ENCODE measurements around the gene PSMD2.
A peak's percentile ranks its signal among the peaks of the same experiment; 100 is the strongest.
"Not testable (repeated sequence)": the region's sequence is repeated elsewhere in the genome, so short reads cannot be mapped to it uniquely, and the experiment has no call there.

PSMD2 gene

DNA sequence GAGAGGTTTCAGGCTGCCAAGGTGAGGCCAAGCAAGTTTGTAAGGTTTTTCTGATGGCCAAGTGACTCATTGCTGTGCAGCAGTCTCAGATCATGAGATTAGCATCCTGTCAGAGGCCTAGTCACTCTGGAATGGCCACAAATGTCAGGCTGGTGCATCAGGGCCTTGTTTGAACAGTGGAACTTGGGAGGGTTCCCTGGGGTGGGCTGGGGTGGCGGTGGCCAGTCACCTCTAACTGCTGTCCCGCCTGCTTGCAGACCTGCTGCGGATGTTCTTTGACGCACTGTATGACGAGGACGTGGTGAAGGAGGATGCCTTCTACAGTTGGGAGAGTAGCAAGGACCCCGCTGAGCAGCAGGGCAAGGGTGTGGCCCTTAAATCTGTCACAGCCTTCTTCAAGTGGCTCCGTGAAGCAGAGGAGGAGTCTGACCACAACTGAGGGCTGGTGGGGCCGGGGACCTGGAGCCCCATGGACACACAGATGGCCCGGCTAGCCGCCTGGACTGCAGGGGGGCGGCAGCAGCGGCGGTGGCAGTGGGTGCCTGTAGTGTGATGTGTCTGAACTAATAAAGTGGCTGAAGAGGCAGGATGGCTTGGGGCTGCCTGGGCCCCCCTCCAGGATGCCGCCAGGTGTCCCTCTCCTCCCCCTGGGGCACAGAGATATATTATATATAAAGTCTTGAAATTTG lies 35.6 kb downstream of the PSMD2 start:
- TF ChIP-seq GATA1 (IDR thresholded peaks at IDR 0.05; ENCODE audit: low read depth, low read length) (no peak), POLR2A (IDR thresholded peaks at IDR 0.05; ENCODE audit: low read length) (no peak)
- DNase-seq, result peak; percentile 71 to 81

DNA sequence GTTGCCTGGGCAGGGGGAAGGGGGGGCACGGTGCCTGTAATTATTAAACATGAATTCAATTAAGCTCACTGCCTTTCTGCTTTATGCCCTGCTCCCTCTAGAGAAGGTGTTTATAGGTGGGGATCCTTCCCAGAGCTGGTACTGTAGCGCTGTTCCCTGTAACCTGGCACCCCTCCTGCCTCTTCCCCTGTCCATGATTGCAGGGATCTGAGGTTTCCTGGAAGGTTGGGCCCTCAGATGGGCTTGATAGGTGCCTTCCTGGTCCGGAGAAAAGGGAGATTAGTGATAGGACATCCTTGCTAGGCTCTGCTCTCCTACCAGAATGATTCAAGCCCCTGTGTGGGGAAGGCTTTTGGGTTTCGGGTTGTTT lies 36.2 kb downstream of the PSMD2 start:
- DNase-seq, result no peak

DNA sequence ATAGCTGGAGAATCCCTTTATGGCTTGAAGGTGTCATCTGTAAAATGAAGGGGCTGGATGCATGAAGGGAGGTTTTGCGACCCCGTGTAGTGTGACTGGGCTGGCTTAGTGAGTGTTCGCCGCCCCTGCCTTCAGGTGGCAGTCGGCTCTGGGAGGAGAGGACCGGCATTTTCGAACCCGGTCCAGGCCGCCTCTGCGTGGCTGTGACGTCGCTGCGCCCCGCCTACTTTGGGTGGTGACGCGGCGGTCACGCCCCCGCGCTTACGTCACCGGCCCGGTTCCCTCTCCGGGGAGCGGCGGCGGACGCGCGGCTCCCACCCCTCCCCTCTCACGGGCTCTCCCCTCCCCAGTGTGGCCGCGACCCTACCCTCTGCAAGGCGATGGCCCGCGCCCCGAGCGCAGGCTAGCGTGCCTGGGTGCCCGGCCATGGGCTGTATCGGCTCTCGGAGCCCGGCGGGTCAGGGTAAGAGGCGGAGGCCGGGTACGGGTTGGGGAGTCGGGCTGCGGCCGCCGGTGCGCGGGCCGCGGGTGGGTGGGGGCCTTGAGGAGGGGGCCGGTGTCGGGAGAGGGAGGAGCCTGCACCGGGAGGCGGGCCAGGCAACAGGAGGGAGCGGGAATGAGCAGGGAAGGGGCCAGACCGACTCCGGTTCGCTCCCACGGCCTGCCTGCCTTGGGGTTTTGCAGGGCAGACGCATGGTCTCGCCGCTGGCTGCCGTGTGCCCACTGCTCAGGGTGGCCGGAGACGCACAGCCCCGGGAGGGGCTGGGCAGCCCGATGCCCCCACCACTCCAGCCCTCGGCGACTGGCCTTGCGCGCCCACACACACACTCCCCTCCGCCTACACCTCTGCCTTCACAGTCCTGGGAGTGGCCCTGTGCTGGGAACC lies 36.9 kb downstream of the PSMD2 start:
- peak; percentile 89 to 95 for DNase-seq
- TF ChIP-seq GATA1 (IDR thresholded peaks at IDR 0.05; ENCODE audit: low read depth, low read length), result no peak
- TF ChIP-seq POLR2A (IDR thresholded peaks at IDR 0.05; ENCODE audit: low read length), result peak; percentile 76

More for the DNA sequence above, 36.2 kb downstream of the PSMD2 start:
- TF ChIP-seq GATA1 (IDR thresholded peaks at IDR 0.05; ENCODE audit: low read depth, low read length) (no peak), POLR2A (IDR thresholded peaks at IDR 0.05; ENCODE audit: low read length) (no peak)

DNA sequence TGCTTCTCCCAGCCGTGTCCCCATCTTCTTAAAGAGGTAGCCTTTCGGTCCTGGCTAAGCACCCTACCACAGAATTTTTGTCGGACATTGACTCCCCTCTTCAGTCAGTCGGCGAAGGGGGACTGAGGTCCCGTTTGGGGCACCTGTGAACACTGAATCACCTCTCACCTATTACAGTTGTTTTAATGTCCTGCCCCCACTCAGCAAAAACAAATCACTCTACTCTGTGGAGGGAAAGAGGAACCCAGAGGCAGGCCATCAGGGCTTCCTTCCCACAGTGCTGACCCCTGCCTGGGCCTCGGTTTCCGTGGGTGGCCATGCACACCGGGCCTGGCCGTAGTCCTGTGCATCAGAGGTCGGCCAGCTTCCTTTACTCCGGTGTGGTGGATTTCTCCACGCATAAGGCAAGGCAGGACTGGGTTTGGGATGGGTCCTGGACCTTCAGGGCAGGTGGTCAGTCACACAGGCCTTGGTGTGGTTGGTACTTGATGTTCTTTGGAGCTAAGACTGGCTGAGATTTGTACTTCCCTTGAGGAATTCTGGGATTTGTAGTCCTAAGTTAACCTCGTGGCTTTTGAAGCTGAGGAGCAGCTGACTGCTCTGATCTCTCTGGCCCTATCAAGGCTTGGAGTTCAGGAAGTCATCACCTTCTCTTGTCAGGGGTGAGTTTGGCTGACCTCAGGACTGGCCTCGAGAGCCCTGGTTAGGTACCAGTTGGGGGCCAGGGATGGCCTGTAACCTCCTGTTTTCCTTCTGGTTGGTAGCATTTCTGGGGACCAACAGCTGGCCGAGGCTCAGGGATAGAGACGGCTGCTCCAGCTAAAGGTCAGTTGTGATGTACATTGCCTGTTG lies 37.7 kb downstream of the PSMD2 start:
- DNase-seq, result peak; percentile 37 to 54
- TF ChIP-seq POLR2A (IDR thresholded peaks at IDR 0.05; ENCODE audit: low read length) (no peak), GATA1 (IDR thresholded peaks at IDR 0.05; ENCODE audit: low read depth, low read length) (no peak)

DNA sequence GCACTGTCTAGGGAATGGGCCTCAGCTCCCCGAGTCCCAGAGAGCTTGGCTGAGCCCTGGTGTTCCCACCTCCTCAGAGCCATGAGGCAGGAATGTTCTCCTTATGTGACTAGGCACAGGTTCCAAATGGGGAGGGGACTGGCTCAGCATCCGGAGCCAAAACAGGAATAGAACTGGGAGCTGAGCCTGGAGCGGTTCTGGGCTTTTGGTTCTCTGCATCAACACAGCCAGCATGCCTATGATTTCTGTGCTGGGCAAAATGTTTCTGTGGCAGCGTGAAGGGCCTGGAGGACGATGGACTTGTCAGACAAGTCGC lies 38.3 kb downstream of the PSMD2 start, which contains the start of gene FAM131A:
TSS of gene FAM131A (plus strand) at position 202 of the 316 bp plus-strand sequence. CDS start at position 233, 31 bp downstream.
- DNase-seq, result no peak
- TF ChIP-seq GATA1 (IDR thresholded peaks at IDR 0.05; ENCODE audit: low read depth, low read length) (no peak), POLR2A (IDR thresholded peaks at IDR 0.05; ENCODE audit: low read length) (no peak)

DNA sequence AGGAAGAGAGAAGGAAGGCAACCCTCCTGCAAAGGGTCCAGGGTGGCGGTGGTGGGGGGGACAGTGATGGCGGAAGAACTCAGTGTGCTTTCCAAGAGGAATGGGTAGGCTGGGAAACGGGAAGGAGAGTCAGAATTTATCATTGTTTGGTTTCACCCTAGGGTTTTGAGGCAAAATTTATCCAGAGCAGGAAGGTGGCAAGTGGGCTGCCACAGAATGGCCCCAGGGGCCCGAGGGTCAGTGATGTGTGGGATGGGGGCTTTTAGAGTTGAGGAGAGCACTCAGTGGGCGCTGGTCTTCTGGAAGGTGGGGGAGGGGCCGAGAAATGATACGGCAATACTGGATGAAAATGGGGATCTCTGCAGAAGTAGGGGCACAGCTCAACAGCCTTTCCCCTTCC lies 38.9 kb downstream of the PSMD2 start:
- TF ChIP-seq POLR2A (IDR thresholded peaks at IDR 0.05; ENCODE audit: low read length) (no peak), GATA1 (IDR thresholded peaks at IDR 0.05; ENCODE audit: low read depth, low read length) (no peak)
- DNase-seq, result no peak

DNA sequence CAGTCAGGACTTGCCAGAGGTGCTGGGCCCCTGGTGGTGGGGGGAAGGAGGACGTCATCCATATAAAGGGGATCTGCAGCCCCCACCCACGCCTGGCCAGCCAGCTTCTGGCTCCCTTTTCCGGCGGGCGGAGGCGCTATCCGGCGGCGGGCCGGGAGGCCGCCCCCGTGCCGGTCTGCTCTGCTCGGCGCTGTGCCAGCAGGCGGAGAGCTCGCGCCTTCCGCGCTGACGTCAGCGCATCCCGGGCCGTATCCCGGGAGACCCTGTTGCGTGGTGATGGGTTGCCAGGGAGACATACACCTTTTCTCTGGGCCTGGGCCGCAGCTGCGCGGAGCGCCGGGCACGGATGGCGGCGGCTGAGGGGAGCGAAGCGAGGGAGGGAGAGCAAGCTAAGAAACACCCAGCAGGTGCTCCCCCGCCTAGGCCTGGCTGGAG lies 39.5 kb downstream of the PSMD2 start:
- peak; percentile 28 to 66 for DNase-seq
- TF ChIP-seq POLR2A (IDR thresholded peaks at IDR 0.05; ENCODE audit: low read length) (no peak), GATA1 (IDR thresholded peaks at IDR 0.05; ENCODE audit: low read depth, low read length) (no peak)

DNA sequence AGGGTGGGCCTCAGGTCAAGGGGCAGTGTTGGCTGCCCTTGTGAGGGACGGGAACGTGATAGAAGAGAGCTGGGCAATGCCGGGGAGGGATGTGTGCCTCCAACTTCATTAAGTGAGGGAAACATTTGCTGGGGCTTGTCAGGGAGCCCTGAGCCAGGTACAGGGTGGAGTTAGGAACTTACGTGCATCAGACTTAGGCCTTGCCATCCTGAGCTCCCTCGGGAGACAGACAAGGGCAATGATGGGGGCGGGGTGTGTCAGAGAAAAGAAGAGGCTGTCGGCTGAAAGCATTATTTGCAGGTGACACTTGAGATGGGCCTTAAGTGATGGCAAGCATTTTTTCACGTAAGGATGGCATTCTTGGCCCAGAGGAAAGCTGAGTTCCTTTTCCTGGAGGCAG lies 40.0 kb downstream of the PSMD2 start:
- no peak for DNase-seq
- TF ChIP-seq POLR2A (IDR thresholded peaks at IDR 0.05; ENCODE audit: low read length), result no peak
- TF ChIP-seq GATA1 (IDR thresholded peaks at IDR 0.05; ENCODE audit: low read depth, low read length), result no peak

DNA sequence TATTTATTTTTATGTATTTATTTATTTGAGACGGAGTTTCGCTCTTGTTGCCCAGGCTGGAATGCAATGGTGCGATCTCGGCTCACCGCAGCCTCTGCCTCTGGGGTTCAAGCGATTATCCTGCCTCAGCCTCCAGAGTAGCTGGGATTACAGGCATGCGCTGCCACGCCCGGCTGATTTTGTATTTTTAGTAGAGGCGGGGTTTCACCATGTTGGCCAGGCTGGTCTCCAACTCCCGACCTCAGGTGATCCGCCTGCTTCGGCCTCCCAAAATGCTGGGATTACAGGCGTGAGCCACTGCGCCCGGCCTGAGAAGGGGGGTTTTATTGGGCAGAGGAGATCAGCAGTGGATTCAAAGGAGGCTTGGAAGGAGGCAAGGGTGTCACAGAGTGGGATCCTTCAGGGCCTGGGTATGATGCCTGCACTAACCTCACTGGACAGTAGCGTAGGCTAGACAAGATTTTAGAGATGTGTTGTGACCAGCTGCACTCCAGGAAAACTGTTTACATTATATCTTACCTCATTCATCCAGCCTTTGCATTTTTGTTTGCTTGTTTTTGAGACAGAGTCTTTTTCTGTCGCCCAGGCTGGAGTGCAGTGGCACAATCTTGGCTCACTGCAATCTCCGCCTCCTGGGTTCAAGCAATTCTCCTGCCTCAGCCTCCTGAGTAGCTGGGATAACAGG lies 40.6 kb downstream of the PSMD2 start:
- DNase-seq, result not testable (repeated sequence)

DNA sequence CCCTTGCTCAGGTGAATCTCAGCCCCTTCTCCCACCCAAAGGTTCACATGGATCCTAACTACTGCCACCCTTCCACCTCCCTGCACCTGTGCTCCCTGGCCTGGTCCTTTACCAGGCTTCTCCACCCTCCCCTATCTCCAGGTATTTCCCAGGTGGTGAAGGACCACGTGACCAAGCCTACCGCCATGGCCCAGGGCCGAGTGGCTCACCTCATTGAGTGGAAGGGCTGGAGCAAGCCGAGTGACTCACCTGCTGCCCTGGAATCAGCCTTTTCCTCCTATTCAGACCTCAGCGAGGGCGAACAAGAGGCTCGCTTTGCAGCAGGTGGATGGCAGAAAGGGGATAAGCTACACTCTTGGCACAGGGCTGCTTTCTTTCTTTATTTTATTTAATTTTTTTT lies 42.9 kb downstream of the PSMD2 start:
- DNase-seq, result no peak
- TF ChIP-seq POLR2A (IDR thresholded peaks at IDR 0.05; ENCODE audit: low read length), result no peak
- no peak for TF ChIP-seq GATA1 (IDR thresholded peaks at IDR 0.05; ENCODE audit: low read depth, low read length)

DNA sequence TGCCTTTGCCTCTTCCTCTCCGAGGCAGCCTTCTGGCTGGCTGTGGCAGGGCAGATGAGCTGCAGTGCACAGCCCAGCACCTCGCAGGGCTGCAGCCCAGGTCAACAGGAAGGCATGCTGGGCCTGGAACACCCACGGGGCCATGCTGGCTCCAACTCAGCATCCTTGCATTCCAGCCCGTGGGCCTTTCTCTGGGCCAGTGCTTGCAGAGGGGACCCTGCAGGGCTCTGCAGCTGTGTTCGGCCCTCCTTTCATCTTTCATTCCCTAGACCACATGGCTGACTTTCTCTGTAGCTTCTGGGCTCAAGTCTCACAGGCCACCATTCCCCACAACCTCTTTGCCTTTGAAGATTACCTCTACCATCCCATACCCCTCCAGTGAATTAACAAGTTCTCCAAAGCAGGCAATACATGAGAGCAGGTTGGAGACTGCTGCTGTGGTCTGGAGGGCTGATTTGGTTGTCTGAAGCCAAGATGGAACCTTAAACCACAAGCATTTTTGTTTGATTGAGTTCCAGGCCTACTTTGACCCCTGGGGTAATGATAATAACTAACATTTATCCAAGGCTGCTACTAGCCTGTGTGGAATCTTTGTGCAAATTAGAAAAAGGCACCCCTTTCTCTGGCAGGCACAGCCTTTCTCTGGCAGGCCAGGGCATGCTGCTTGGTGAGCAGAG lies 44.3 kb downstream of the PSMD2 start:
- TF ChIP-seq POLR2A (IDR thresholded peaks at IDR 0.05; ENCODE audit: low read length), result peak; percentile 14
- no peak for TF ChIP-seq GATA1 (IDR thresholded peaks at IDR 0.05; ENCODE audit: low read depth, low read length)
- no peak for DNase-seq

DNA sequence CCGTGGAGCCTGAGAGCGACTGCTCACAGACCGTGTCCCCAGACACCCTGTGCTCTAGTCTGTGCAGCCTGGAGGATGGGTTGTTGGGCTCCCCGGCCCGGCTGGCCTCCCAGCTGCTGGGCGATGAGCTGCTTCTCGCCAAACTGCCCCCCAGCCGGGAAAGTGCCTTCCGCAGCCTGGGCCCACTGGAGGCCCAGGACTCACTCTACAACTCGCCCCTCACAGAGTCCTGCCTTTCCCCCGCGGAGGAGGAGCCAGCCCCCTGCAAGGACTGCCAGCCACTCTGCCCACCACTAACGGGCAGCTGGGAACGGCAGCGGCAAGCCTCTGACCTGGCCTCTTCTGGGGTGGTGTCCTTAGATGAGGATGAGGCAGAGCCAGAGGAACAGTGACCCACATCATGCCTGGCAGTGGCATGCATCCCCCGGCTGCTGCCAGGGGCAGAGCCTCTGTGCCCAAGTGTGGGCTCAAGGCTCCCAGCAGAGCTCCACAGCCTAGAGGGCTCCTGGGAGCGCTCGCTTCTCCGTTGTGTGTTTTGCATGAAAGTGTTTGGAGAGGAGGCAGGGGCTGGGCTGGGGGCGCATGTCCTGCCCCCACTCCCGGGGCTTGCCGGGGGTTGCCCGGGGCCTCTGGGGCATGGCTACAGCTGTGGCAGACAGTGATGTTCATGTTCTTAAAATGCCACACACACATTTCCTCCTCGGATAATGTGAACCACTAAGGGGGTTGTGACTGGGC lies 45.7 kb downstream of the PSMD2 start:
- no peak for TF ChIP-seq POLR2A (IDR thresholded peaks at IDR 0.05; ENCODE audit: low read length)
- no peak for DNase-seq
